ENCODE results near the gene NTNG2.

- no peak for TF ChIP-seq POLR2A (IDR thresholded peaks at IDR 0.05)
- TF ChIP-seq, protein P1, sequence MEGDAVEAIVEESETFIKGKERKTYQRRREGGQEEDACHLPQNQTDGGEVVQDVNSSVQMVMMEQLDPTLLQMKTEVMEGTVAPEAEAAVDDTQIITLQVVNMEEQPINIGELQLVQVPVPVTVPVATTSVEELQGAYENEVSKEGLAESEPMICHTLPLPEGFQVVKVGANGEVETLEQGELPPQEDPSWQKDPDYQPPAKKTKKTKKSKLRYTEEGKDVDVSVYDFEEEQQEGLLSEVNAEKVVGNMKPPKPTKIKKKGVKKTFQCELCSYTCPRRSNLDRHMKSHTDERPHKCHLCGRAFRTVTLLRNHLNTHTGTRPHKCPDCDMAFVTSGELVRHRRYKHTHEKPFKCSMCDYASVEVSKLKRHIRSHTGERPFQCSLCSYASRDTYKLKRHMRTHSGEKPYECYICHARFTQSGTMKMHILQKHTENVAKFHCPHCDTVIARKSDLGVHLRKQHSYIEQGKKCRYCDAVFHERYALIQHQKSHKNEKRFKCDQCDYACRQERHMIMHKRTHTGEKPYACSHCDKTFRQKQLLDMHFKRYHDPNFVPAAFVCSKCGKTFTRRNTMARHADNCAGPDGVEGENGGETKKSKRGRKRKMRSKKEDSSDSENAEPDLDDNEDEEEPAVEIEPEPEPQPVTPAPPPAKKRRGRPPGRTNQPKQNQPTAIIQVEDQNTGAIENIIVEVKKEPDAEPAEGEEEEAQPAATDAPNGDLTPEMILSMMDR (IDR thresholded peaks at IDR 0.05) = no peak
Measured at GRCh38 chr9:132221941-132222340, 60.1 kb downstream of the NTNG2 start.
